ENCODE measurements around the gene PPP2R5A. TPM values are rescaled to one million over a fixed set of nuclear protein-coding genes. Genes with fewer than 3 reads are reported as not detected.

The PPP2R5A gene
- total and polyA plus RNA-seq, 2 of the 8 experiments (the other 6 are each of a cell fraction or from before 2014, with no cell fraction given), result 14.6 to 36.3 TPM

- Histone ChIP-seq H4K91ac (replicated peaks; ENCODE audit: insufficient read length, low read length) (no peak overlapping the region), H2BK20ac (ENCODE audit: low read length) (no peak overlapping the region), H3K27ac (ENCODE audit: low read depth, low read length) (no peak overlapping the region), H4K5ac (ENCODE audit: insufficient read length, low read depth, low read length) (no peak overlapping the region), H3K56ac (replicated peaks; ENCODE audit: insufficient read length, low read depth, low read length) (no peak overlapping the region), H3K4ac (replicated peaks; ENCODE audit: insufficient read length, low read depth, low read length) (no peak overlapping the region), H3K27me3 (replicated peaks in 1 of 4; ENCODE audit: control insufficient read depth in 3 of 4, extremely low read depth in 1 of 4, insufficient read depth in 3 of 4, low read length in 3 of 4) (no peaks in the 10 kb centered on the region; a peak in 1 of 7 replicates), H3K79me1 (ENCODE audit: low read depth, low read length) (no peaks in the 10 kb centered on the region), H3K4me3 (ENCODE audit: extremely low read depth in 1 of 4, insufficient read depth in 2 of 4, low read depth in 3 of 4, low read length in 4 of 4) (no peak overlapping the region), H4K8ac (ENCODE audit: extremely low read depth, insufficient read depth, low read length) (no peak overlapping the region), H3K23me2 (ENCODE audit: low read depth, low read length) (no peaks in the 10 kb centered on the region), H3K4me1 (replicated peaks in 1 of 4; ENCODE audit: control insufficient read depth in 3 of 4, insufficient read depth in 4 of 4, low read length in 3 of 4) (no peaks in the 10 kb centered on the region), H2AFZ (ENCODE audit: low read length) (no peak overlapping the region), H3K18ac (ENCODE audit: extremely low read depth, low read length) (no peak overlapping the region), H3K36me3 (ENCODE audit: control insufficient read depth in 2 of 4, insufficient read depth in 4 of 4, low read length in 3 of 4) (no peaks in the 10 kb centered on the region), H3K14ac (ENCODE audit: insufficient read length) (no peak overlapping the region), H2BK5ac (ENCODE audit: low read depth, low read length) (no peak overlapping the region), H2BK120ac (replicated peaks; ENCODE audit: low read depth, low read length) (no peak overlapping the region), H3K23ac (ENCODE audit: insufficient read length) (no peak overlapping the region), H3K9me3 (ENCODE audit: insufficient read depth in 2 of 2, low read depth in 1 of 2, low read length in 1 of 2) (no peaks in the 10 kb centered on the region), H3K79me2 (ENCODE audit: control insufficient read depth in 1 of 2, insufficient read depth in 2 of 2, low read length in 2 of 2) (no peaks in the 10 kb centered on the region), H2BK12ac (ENCODE audit: low read depth, low read length) (no peak overlapping the region), H4K20me1 (replicated peaks in 1 of 2; ENCODE audit: control insufficient read depth in 1 of 2, insufficient read depth in 2 of 2, low read length in 2 of 2) (no peaks in the 10 kb centered on the region), H3K9ac (replicated peaks in 1 of 4; ENCODE audit: extremely low read depth in 1 of 4, low read depth in 3 of 4, low read length in 3 of 4) (no peak overlapping the region), H3K4me2 (ENCODE audit: insufficient read depth in 1 of 2, low read depth in 2 of 2, low read length in 2 of 2) (no peak overlapping the region), H2BK15ac (ENCODE audit: low read length) (no peak overlapping the region), H2AK5ac (ENCODE audit: low read depth, low read length) (no peak overlapping the region)
- TF ChIP-seq CBX8 (IDR thresholded peaks at IDR 0.05; ENCODE audit: borderline replicate concordance, low read depth, low read length), result no peak
- no peak for TF ChIP-seq BRCA1 (IDR thresholded peaks at IDR 0.05; ENCODE audit: low read depth, low read length)
- TF ChIP-seq YY1 (IDR thresholded peaks at IDR 0.05; ENCODE audit: low read depth, low read length), result no peak
- no peak for TF ChIP-seq SP2 (IDR thresholded peaks at IDR 0.05; ENCODE audit: low read length)
- no peak for TF ChIP-seq CHD1 (IDR thresholded peaks at IDR 0.05; ENCODE audit: low read depth, low read length)
- no peak for TF ChIP-seq SAP30 (IDR thresholded peaks at IDR 0.05; ENCODE audit: insufficient read depth, insufficient replicate concordance, low read length)
- TF ChIP-seq RAD21 (IDR thresholded peaks at IDR 0.05 in 1 of 2, conservative IDR thresholded peaks at IDR 0.05 in 1 of 2; ENCODE audit: low read depth in 2 of 2, low read length in 2 of 2), result no peak
- TF ChIP-seq ASH2L (IDR thresholded peaks at IDR 0.05; ENCODE audit: low read length), result no peak
- TF ChIP-seq RNF2 (IDR thresholded peaks at IDR 0.05; ENCODE audit: borderline replicate concordance, low read depth, low read length, missing control alignments, poor library complexity, severe bottlenecking), result no peak
- TF ChIP-seq GTF2F1 (IDR thresholded peaks at IDR 0.05; ENCODE audit: borderline replicate concordance, low read depth, low read length), result no peak
- no peak for TF ChIP-seq CTBP2 (IDR thresholded peaks at IDR 0.05; ENCODE audit: borderline replicate concordance, insufficient read depth, insufficient read length, low read length)
- TF ChIP-seq ATF3 (IDR thresholded peaks at IDR 0.05; ENCODE audit: insufficient read depth, low read depth, low read length), result no peak
- CTCF ChIA-PET (ENCODE audit: partially characterized antibody), result interaction anchor here (0.8 to 1.5 kb wide), 5 partner anchors 13 to 167 kb away, joined by 3 to 5 read pairs (median 3); no protein-coding TSS in a partner anchor
- DNase-seq (ENCODE audit: low read depth in 1 of 2, low spot score in 2 of 2) (no peak), FAIRE-seq (no peak)
- POLR2A ChIA-PET (ENCODE audit: partially characterized antibody), result no interaction called here
These were observed 47.6 kb upstream of the PPP2R5A start for GRCh38 chr1:212237651-212238050.
